H1 (cell line): Measurements from ENCODE around the gene RNF38. TPM values are rescaled to one million over a fixed set of nuclear protein-coding genes. Genes with fewer than 3 reads are reported as not detected.

ENCODE experiments used
- CTCF ChIA-PET: fragments of 300-600 bp; sonication (Branson Sonifier 250); formaldehyde crosslinking; loops from one replicate; lab custom pipeline; 2021; ENCODE audit not compliant: partially characterized antibody; lab: Charles Lee
- POLR2A ChIA-PET: fragments of 300-600 bp; sonication (Branson Sonifier 250); formaldehyde crosslinking; loops from one replicate; lab custom pipeline; 2021; ENCODE audit warnings: inconsistent platforms; ENCODE audit not compliant: partially characterized antibody; lab: Charles Lee
- DNase-seq, 2 experiments: peaks; one replicate each; pipeline versions ENCODE4 v3.0.0 to v3.0.0-alpha.2; 2010 to 2022; ENCODE audit warnings: low spot score in 2 of 2, low read depth in 1 of 2, mixed read lengths in 1 of 2
- FAIRE-seq: peaks from 2 replicates; lab custom pipeline; 2011; peaks lifted over from hg19 to GRCh38; lab: Jason Lieb, UNC
- H2AFZ ChIP-seq: 2 replicates; pipeline ENCODE4 v1.8.1; 2012; ENCODE audit warnings: low read length, inconsistent platforms
- H2AK5ac ChIP-seq: 2 replicates; pipeline ENCODE4 v1.6.1; 2013; ENCODE audit warnings: low read depth, low read length
- H2BK120ac ChIP-seq: replicated peaks from 2 replicates; pipeline ENCODE3; 2013; ENCODE audit warnings: low read depth, low read length, inconsistent platforms
- H2BK12ac ChIP-seq: 2 replicates; pipeline ENCODE4 v1.6.1; 2013; ENCODE audit warnings: low read depth, low read length
- H2BK15ac ChIP-seq: 2 replicates; pipeline ENCODE4 v1.6.1; 2013; ENCODE audit warnings: low read length
- H2BK20ac ChIP-seq: 2 replicates; pipeline ENCODE4 v1.6.1; 2013; ENCODE audit warnings: low read length
- H2BK5ac ChIP-seq: 2 replicates; pipeline ENCODE4 v1.6.1; 2013; ENCODE audit warnings: low read depth, low read length
- H3K14ac ChIP-seq: 2 replicates; pipeline ENCODE4 v1.6.1; 2013; ENCODE audit warnings: inconsistent platforms; ENCODE audit not compliant: insufficient read length
- H3K18ac ChIP-seq: 2 replicates; pipeline ENCODE4 v1.6.1; 2013; ENCODE audit warnings: low read length; ENCODE audit errors: extremely low read depth
- H3K23ac ChIP-seq: 2 replicates; pipeline ENCODE4 v1.6.1; 2013; ENCODE audit warnings: inconsistent platforms; ENCODE audit not compliant: insufficient read length
- H3K23me2 ChIP-seq: 2 replicates; pipeline ENCODE4 v1.6.1; 2013; ENCODE audit warnings: low read depth, low read length
- H3K27ac ChIP-seq: 2 replicates; pipeline ENCODE4 v1.6.1; 2011; ENCODE audit warnings: low read depth, low read length, inconsistent platforms
- H3K27me3 ChIP-seq, 4 experiments: replicated peaks in 1 of 4; 1 replicate in 1 of 4; 2 replicates in 3 of 4; pipeline versions ENCODE4 v1.6.1 to v1.8.1; 2011 to 2013; ENCODE audit warnings: low read length in 3 of 4, mild to moderate bottlenecking in 3 of 4, inconsistent platforms in 2 of 4, mixed read lengths in 2 of 4, moderate library complexity in 1 of 4; ENCODE audit not compliant: control insufficient read depth in 3 of 4, insufficient read depth in 3 of 4; ENCODE audit errors: extremely low read depth in 1 of 4
- H3K36me3 ChIP-seq, 4 experiments: 2 replicates each; pipeline versions ENCODE4 v1.6.1 to v1.8.1; 2011 to 2013; ENCODE audit warnings: mild to moderate bottlenecking in 4 of 4, low read length in 3 of 4, moderate library complexity in 2 of 4, control low read depth in 1 of 4, inconsistent platforms in 1 of 4; ENCODE audit not compliant: insufficient read depth in 4 of 4, control insufficient read depth in 2 of 4
- H3K4ac ChIP-seq: replicated peaks from 2 replicates; pipeline ENCODE3; 2013; ENCODE audit warnings: low read length, low read depth, mixed read lengths, inconsistent platforms; ENCODE audit not compliant: insufficient read length
- H3K4me1 ChIP-seq, 4 experiments: replicated peaks in 1 of 4; 1 replicate in 1 of 4; 2 replicates in 3 of 4; pipeline versions ENCODE4 v1.6.1 to v1.8.1; 2011 to 2013; ENCODE audit warnings: low read length in 3 of 4, inconsistent platforms in 2 of 4, mixed read lengths in 1 of 4; ENCODE audit not compliant: insufficient read depth in 4 of 4, control insufficient read depth in 3 of 4
- H3K4me2 ChIP-seq, 2 experiments: 2 replicates each; pipeline versions ENCODE4 v1.6.1 to v1.8.1; 2011 to 2013; ENCODE audit warnings: low read depth in 2 of 2, low read length in 2 of 2, control low read depth in 1 of 2, inconsistent platforms in 1 of 2, mild to moderate bottlenecking in 1 of 2; ENCODE audit not compliant: insufficient read depth in 1 of 2
- H3K4me3 ChIP-seq, 4 experiments: fragments of 200-600, 300-600 bp in 1 of 4; sonication (generic), shearing (Covaris generic), sonication (Bioruptor Twin) in 1 of 4; 2 replicates each; pipeline versions ENCODE4 v1.5.1 to v1.8.1; 2011 to 2016; ENCODE audit warnings: low read length in 4 of 4, low read depth in 3 of 4, control low read depth in 2 of 4, inconsistent platforms in 2 of 4, mild to moderate bottlenecking in 2 of 4, mixed read lengths in 1 of 4, moderate library complexity in 1 of 4; ENCODE audit not compliant: insufficient read depth in 2 of 4; ENCODE audit errors: extremely low read depth in 1 of 4
- H3K56ac ChIP-seq: replicated peaks from 2 replicates; pipeline ENCODE3; 2013; ENCODE audit warnings: low read depth, mild to moderate bottlenecking, mixed read lengths, low read length, inconsistent platforms; ENCODE audit not compliant: insufficient read length
- H3K79me1 ChIP-seq: 2 replicates; pipeline ENCODE4 v1.6.1; 2013; ENCODE audit warnings: low read depth, low read length, control low read depth
- H3K79me2 ChIP-seq, 2 experiments: 2 replicates each; pipeline versions ENCODE4 v1.6.1 to v1.8.1; 2012 to 2013; ENCODE audit warnings: low read length in 2 of 2, mild to moderate bottlenecking in 2 of 2, inconsistent platforms in 1 of 2; ENCODE audit not compliant: insufficient read depth in 2 of 2, control insufficient read depth in 1 of 2
- H3K9ac ChIP-seq, 4 experiments: replicated peaks in 1 of 4; 1 replicate in 1 of 4; 2 replicates in 3 of 4; pipeline versions ENCODE4 v1.6.1 to v1.8.1; 2011 to 2013; ENCODE audit warnings: low read depth in 3 of 4, low read length in 3 of 4, control low read depth in 2 of 4, mild to moderate bottlenecking in 2 of 4, moderate library complexity in 2 of 4, inconsistent platforms in 1 of 4; ENCODE audit errors: extremely low read depth in 1 of 4
- H3K9me3 ChIP-seq, 2 experiments: 2 replicates each; pipeline versions ENCODE4 v1.6.1 to v1.8.1; 2012 to 2013; ENCODE audit warnings: mild to moderate bottlenecking in 2 of 2, moderate library complexity in 2 of 2, control low read depth in 1 of 2, inconsistent platforms in 1 of 2, low read depth in 1 of 2, low read length in 1 of 2, mixed read lengths in 1 of 2; ENCODE audit not compliant: insufficient read depth in 2 of 2
- H4K20me1 ChIP-seq, 2 experiments: replicated peaks in 1 of 2; 2 replicates each; pipeline versions ENCODE3 to v1.8.1; 2011 to 2013; ENCODE audit warnings: inconsistent platforms in 2 of 2, low read length in 2 of 2, mild to moderate bottlenecking in 1 of 2; ENCODE audit not compliant: insufficient read depth in 2 of 2, control insufficient read depth in 1 of 2
- H4K5ac ChIP-seq: 2 replicates; pipeline ENCODE4 v1.6.1; 2013; ENCODE audit warnings: low read length, low read depth, mixed read lengths, inconsistent platforms; ENCODE audit not compliant: insufficient read length
- H4K8ac ChIP-seq: 2 replicates; pipeline ENCODE4 v1.8.0; 2013; ENCODE audit warnings: mild to moderate bottlenecking, moderate library complexity, low read length, inconsistent platforms; ENCODE audit not compliant: insufficient read depth; ENCODE audit errors: extremely low read depth
- H4K91ac ChIP-seq: replicated peaks from 2 replicates; pipeline ENCODE3; 2013; ENCODE audit warnings: low read length, mixed read lengths, inconsistent platforms; ENCODE audit not compliant: insufficient read length
- CEBPB ChIP-seq: IDR thresholded peaks from 2 replicates; pipeline ENCODE4 v1.6.1; 2012; ENCODE audit warnings: low read depth, low read length
- RBBP5 ChIP-seq: IDR thresholded peaks from 2 replicates; pipeline ENCODE4 v1.7.1; 2012; ENCODE audit warnings: low read depth, mild to moderate bottlenecking, inconsistent platforms, low read length, moderate library complexity, borderline replicate concordance
- RNF2 ChIP-seq: fragments of 200-900, 300-1000 bp; sonication (generic); IDR thresholded peaks from 2 replicates; pipeline ENCODE4 v1.7.1; 2016; ENCODE audit warnings: borderline replicate concordance, low read depth, mild to moderate bottlenecking, antibody characterized with exemption, low read length; ENCODE audit not compliant: poor library complexity, severe bottlenecking; ENCODE audit errors: missing control alignments
- SIX5 ChIP-seq: IDR thresholded peaks from 2 replicates; pipeline ENCODE4 v1.6.1; 2011; ENCODE audit warnings: mild to moderate bottlenecking, low read depth, low read length
- polyA plus RNA-seq, 7 experiments: library from polyadenylated mRNA; depleted of rRNA in 3 of 7; stranded (reverse) in 5 of 7; unstranded in 2 of 7; fragments of >200 nt in 5 of 7; fragments of 200-250 nt in 2 of 7; gene quantifications; 1 replicate in 5 of 7; 2 replicates in 1 of 7; 4 replicates in 1 of 7; pipeline versions ENCODE4 v1.2.1 to v1.2.3, GENCODE V29; 2011 to 2013; ENCODE audit warnings: missing spikeins in 2 of 7, mixed read lengths in 2 of 7
- total RNA-seq: library from RNA; stranded (reverse); fragmentation: NEBNext Ultra II Directional; extraction: Animal tissue kit (Norgen Biotek cat#: 25700); gene quantifications from 2 replicates; pipeline ENCODE4 v1.2.1, GENCODE V29; 2021
- TF ChIP-seq, protein P1 (sequence below): IDR thresholded peaks from 2 replicates; pipeline ENCODE4 v1.6.1; 2012; ENCODE audit warnings: inconsistent platforms

RNF38 gene
- total and polyA plus RNA-seq, 2 of the 8 experiments (the other 6 are each of a cell fraction or from before 2014, with no cell fraction given) = 54.9 to 60.9 TPM

DNA sequence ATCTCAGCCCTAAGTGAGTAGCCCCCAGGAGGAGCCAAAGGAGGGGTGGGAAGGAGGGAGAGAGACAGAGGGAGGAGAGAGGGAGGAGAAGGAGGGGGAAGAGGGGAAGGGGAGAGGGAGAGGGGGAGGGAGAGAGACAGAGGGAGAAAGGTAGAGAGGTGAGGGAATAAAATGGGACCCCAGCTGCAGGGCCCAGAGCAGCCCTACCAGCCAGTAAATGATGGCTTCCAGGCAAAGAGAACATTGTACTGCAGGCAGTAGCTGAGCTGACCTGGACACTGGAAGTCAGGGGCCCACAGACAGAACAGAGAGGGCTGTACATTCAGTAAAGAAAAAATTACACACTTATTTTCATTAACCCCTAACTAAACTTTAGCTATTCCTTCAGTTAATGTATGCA lies 84.0 kb downstream of the RNF38 start:
- H4K91ac ChIP-seq = no peak overlapping the region
- H4K5ac ChIP-seq = no peak overlapping the region
- no peak overlapping the region for H2BK20ac ChIP-seq
- DNase-seq = no peak
- H3K79me1 ChIP-seq = no peaks in the 10 kb centered on the region
- H2BK5ac ChIP-seq = no peak overlapping the region
- H2BK12ac ChIP-seq = no peak overlapping the region
- no peak overlapping the region for H3K23ac ChIP-seq
- TF ChIP-seq, protein P1, sequence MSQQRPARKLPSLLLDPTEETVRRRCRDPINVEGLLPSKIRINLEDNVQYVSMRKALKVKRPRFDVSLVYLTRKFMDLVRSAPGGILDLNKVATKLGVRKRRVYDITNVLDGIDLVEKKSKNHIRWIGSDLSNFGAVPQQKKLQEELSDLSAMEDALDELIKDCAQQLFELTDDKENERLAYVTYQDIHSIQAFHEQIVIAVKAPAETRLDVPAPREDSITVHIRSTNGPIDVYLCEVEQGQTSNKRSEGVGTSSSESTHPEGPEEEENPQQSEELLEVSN = no peak
- TF ChIP-seq CEBPB (no peak), SIX5 (no peak), RBBP5 (no peak), RNF2 (no peak)
- TF ChIP-seq, all 59 proteins: peak for 0
- Histone ChIP-seq H3K18ac (no peak overlapping the region), H3K4ac (no peak overlapping the region), H3K4me2 (0 out of 4 replicates have a peak overlapping the region, but pooled peaks of 1 of the 2 experiments have one; percentile 27), H3K9me3 (no peaks in the 10 kb centered on the region), H3K27me3 (no peaks in the 10 kb centered on the region), H3K56ac (no peak overlapping the region), H3K27ac (no peak overlapping the region), H3K4me1 (peaks cover 2 to 23% (median 5%) of the 10 kb centered on the region in 4 experiments; a peak in 6 of 7 replicates), H2AK5ac (no peak overlapping the region), H3K23me2 (no peaks in the 10 kb centered on the region; the same call in 1 of the 2 replicates), H2AFZ (no peak overlapping the region), H3K9ac (no peak overlapping the region; a peak in 1 of 7 replicates), H3K79me2 (no peaks in the 10 kb centered on the region), H2BK120ac (no peak overlapping the region), H3K36me3 (no peaks in the 10 kb centered on the region), H4K8ac (no peak overlapping the region), H3K4me3 (no peak overlapping the region), H4K20me1 (no peaks in the 10 kb centered on the region), H2BK15ac (no peak overlapping the region), H3K14ac (no peak overlapping the region)
- POLR2A ChIA-PET = no interaction called here
- no peak for FAIRE-seq
- CTCF ChIA-PET = interaction anchor here (1.5 kb wide), 1 partner anchor 64 kb away, joined by 3 read pairs; no protein-coding TSS in a partner anchor
